ENCODE results near the gene SLC18A3.

Gene SLC18A3

DNA sequence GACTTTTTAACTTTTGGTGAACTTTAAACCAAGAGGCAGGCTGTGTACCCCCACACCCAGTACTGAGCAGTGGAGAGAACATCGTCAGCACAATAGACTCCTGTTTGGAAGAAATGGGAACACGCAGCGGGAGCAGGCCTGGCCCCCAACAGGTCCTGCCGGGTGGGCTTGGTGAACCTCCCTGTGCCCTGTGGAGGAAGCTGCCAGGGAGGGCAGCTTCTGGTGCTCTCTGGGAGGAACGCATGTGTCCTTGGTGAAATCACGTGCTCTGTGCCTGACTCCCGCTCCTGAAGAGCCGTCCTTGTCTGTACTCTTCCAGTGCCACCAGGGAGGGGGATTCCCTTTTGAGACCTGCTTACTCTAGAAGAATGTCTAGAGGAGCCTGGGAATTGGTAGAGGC, 35.3 kb downstream of the SLC18A3 start:
- DNase-seq (ENCODE audit: low read depth): no peak
- TF ChIP-seq, protein P1, sequence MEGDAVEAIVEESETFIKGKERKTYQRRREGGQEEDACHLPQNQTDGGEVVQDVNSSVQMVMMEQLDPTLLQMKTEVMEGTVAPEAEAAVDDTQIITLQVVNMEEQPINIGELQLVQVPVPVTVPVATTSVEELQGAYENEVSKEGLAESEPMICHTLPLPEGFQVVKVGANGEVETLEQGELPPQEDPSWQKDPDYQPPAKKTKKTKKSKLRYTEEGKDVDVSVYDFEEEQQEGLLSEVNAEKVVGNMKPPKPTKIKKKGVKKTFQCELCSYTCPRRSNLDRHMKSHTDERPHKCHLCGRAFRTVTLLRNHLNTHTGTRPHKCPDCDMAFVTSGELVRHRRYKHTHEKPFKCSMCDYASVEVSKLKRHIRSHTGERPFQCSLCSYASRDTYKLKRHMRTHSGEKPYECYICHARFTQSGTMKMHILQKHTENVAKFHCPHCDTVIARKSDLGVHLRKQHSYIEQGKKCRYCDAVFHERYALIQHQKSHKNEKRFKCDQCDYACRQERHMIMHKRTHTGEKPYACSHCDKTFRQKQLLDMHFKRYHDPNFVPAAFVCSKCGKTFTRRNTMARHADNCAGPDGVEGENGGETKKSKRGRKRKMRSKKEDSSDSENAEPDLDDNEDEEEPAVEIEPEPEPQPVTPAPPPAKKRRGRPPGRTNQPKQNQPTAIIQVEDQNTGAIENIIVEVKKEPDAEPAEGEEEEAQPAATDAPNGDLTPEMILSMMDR (conservative IDR thresholded peaks at IDR 0.05; ENCODE audit: low read depth, low read length): no peak
- no peak overlapping the region for H3K4me3 ChIP-seq (ENCODE audit: low read depth, low read length)

- H3K4me3 ChIP-seq (ENCODE audit: low read depth, low read length): no peak overlapping the region
- TF ChIP-seq, protein P1 (conservative IDR thresholded peaks at IDR 0.05; ENCODE audit: low read depth, low read length): no peak
- DNase-seq (ENCODE audit: low read depth): no peak
These were observed 36.1 kb downstream of the SLC18A3 start for GRCh38 chr10:49645871-49646870.

- no peak for DNase-seq (ENCODE audit: low read depth)
- no peak overlapping the region for H3K4me3 ChIP-seq (ENCODE audit: low read depth, low read length)
- TF ChIP-seq, protein P1 (conservative IDR thresholded peaks at IDR 0.05; ENCODE audit: low read depth, low read length): no peak
These were observed 37.4 kb downstream of the SLC18A3 start for GRCh38 chr10:49647554-49647953.

- no peak overlapping the region for H3K4me3 ChIP-seq (ENCODE audit: low read depth, low read length)
- no peak for DNase-seq (ENCODE audit: low read depth)
- TF ChIP-seq, protein P1 (conservative IDR thresholded peaks at IDR 0.05; ENCODE audit: low read depth, low read length): no peak
These were observed 38.1 kb downstream of the SLC18A3 start for GRCh38 chr10:49647985-49648795.

DNA sequence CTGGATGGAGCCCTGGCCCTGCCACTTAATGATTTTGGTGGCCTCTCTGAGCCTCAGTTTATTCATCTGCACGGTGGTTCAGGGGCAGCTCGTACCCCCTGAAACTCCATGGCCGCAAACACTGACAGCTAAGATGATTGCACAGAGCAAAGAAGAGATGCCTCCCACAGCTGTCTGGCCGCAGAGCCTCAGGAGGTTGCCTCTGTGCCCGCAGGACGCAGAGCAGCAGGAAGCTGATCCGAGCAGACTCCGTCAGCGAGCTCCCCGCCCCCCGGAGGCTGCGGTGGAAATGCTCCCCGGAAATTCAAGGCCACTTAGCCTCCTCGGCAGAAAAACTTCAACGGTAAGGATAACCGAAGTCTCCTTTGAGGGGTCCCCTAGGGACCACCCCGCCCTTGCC, 39.2 kb downstream of the SLC18A3 start:
- TF ChIP-seq, protein P1 (conservative IDR thresholded peaks at IDR 0.05; ENCODE audit: low read depth, low read length): no peak
- peak; percentile 64 for DNase-seq (ENCODE audit: low read depth)
- H3K4me3 ChIP-seq (ENCODE audit: low read depth, low read length): no peak overlapping the region

- no peak overlapping the region for H3K4me3 ChIP-seq (ENCODE audit: low read depth, low read length)
- TF ChIP-seq, protein P1 (conservative IDR thresholded peaks at IDR 0.05; ENCODE audit: low read depth, low read length): no peak
- DNase-seq (ENCODE audit: low read depth): no peak
These were observed 40.0 kb downstream of the SLC18A3 start for GRCh38 chr10:49649936-49650723.
